ENCODE results near the gene ALPP. TPM values are rescaled to one million over a fixed set of nuclear protein-coding genes. Genes with fewer than 3 reads are reported as not detected.
"Not testable (repeated sequence)": the region's sequence is repeated elsewhere in the genome, so short reads cannot be mapped to it uniquely, and the experiment has no call there.

Gene ALPP
- total and polyA plus RNA-seq, 7 donors = not detected

- no peak for ATAC-seq
These were observed 24.5 kb upstream of the ALPP start for GRCh38 chr2:232354069-232354468.

GRCh38 chr2:232361646-232362045, 16.9 kb upstream of the ALPP start:
- WGBS, 3 donors = 88 to 93% (median 91%) methylated on average over 5 of the region's 5 CpGs
- TF ChIP-seq, protein P1, sequence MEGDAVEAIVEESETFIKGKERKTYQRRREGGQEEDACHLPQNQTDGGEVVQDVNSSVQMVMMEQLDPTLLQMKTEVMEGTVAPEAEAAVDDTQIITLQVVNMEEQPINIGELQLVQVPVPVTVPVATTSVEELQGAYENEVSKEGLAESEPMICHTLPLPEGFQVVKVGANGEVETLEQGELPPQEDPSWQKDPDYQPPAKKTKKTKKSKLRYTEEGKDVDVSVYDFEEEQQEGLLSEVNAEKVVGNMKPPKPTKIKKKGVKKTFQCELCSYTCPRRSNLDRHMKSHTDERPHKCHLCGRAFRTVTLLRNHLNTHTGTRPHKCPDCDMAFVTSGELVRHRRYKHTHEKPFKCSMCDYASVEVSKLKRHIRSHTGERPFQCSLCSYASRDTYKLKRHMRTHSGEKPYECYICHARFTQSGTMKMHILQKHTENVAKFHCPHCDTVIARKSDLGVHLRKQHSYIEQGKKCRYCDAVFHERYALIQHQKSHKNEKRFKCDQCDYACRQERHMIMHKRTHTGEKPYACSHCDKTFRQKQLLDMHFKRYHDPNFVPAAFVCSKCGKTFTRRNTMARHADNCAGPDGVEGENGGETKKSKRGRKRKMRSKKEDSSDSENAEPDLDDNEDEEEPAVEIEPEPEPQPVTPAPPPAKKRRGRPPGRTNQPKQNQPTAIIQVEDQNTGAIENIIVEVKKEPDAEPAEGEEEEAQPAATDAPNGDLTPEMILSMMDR (IDR thresholded peaks at IDR 0.05) = no peak
- Histone ChIP-seq H3K4me3 (no peak overlapping the region), H3K36me3 (ENCODE audit: insufficient read depth in 1 of 2, low read depth in 1 of 2) (no peaks in the 10 kb centered on the region), H3K27me3 (ENCODE audit: insufficient read depth in 3 of 3, low read length in 2 of 3) (no peaks in the 10 kb centered on the region), H3K9me3 (no peaks in the 10 kb centered on the region), H3K27ac (no peak overlapping the region), H3K4me1 (no peaks in the 10 kb centered on the region)
- no peak for DNase-seq
- intact Hi-C loops (cut with DNase I) = no loop called here
- ATAC-seq = no peak

More at GRCh38 chr2:232354069-232354468, 24.5 kb upstream of the ALPP start:
- Histone ChIP-seq H3K27me3 (ENCODE audit: insufficient read depth in 3 of 3, low read length in 2 of 3) (peaks cover 0 to 58% (median 34%) of the 10 kb centered on the region in 3 donors), H3K27ac (no peak overlapping the region), H3K4me1 (peaks cover 3% of the 10 kb centered on the region), H3K9me3 (no peaks in the 10 kb centered on the region), H3K4me3 (no peak overlapping the region), H3K36me3 (ENCODE audit: insufficient read depth in 1 of 2, low read depth in 1 of 2) (no peaks in the 10 kb centered on the region)
- TF ChIP-seq, protein P1 (IDR thresholded peaks at IDR 0.05) = no peak
- WGBS, 3 donors = 78 to 100% (median 92%) methylated on average over 5 of the region's 5 CpGs
- intact Hi-C loops (cut with DNase I) = no loop called here
- peak in 1 of 2 donors; percentile 6 for DNase-seq

DNA sequence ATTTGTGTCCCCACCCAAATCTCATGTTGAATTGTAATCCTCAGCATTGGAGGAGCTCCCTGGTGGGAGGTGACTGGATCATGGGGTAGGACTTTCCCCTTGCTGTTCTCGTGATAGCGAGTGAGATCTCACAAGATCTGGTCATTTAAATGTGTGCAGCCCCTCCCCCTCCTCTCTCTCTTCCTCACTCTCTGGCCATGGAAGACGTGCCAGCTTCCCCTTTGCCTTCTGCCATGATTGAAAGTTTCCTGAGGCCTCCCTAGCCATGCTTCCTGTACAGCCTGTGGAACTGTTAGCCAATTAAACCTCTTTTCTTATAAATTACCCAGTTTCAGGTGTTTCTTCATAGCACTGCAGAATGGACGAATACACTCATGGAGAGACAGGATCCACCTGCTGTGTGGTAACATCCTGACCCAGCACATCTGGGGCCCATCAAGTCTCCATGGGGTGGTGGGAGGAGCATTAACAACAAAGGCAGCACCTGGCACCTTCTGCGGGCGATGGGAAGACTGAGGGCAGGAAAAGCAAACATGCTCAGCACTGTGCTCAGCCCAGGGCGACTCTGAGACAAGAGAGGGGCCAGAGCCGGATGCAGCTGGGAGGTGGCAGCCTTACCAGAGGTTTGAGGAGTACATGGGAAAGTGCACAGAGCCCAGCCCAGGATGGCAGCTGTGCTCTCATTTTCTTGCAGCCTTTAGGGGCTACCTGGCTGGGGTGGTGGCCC, 16.2 kb upstream of the ALPP start:
- H3K4me3 ChIP-seq = no peak overlapping the region
- no peak overlapping the region for H3K27ac ChIP-seq
- no peaks in the 10 kb centered on the region for H3K9me3 ChIP-seq
- DNase-seq (peak in 1 of 2 donors; percentile 45), ATAC-seq (no peak)
- WGBS, 3 donors = 79 to 86% (median 84%) methylated on average over 8 of the region's 8 CpGs
- intact Hi-C loops (cut with DNase I) = no loop called here
- H3K4me1 ChIP-seq = no peaks in the 10 kb centered on the region
- TF ChIP-seq, protein P1 (IDR thresholded peaks at IDR 0.05) = no peak
- H3K27me3 ChIP-seq (ENCODE audit: insufficient read depth in 3 of 3, low read length in 2 of 3) = no peaks in the 10 kb centered on the region
- H3K36me3 ChIP-seq (ENCODE audit: insufficient read depth in 1 of 2, low read depth in 1 of 2) = no peaks in the 10 kb centered on the region

- peak overlapping the region; percentile 6 for H3K4me3 ChIP-seq
- H3K9me3 ChIP-seq; H3K27me3 ChIP-seq (ENCODE audit: insufficient read depth in 3 of 3, low read length in 2 of 3); intact Hi-C loops (cut with DNase I); H3K4me1 ChIP-seq; H3K27ac ChIP-seq; H3K36me3 ChIP-seq (ENCODE audit: insufficient read depth in 1 of 2, low read depth in 1 of 2): not testable (repeated sequence)
- WGBS, 3 donors = 76 to 88% (median 80%) methylated on average over 12 of the region's 12 CpGs
- peak in 1 of 4 donors; percentile 29 for ATAC-seq
- peak in 1 of 2 donors; percentile 8 for DNase-seq
These were observed 15.3 kb upstream of the ALPP start for GRCh38 chr2:232363064-232363783.

Data from psoas muscle (tissue), 8 donors.